ENCODE measurements around the gene NR2E3.

NR2E3 gene

DNA sequence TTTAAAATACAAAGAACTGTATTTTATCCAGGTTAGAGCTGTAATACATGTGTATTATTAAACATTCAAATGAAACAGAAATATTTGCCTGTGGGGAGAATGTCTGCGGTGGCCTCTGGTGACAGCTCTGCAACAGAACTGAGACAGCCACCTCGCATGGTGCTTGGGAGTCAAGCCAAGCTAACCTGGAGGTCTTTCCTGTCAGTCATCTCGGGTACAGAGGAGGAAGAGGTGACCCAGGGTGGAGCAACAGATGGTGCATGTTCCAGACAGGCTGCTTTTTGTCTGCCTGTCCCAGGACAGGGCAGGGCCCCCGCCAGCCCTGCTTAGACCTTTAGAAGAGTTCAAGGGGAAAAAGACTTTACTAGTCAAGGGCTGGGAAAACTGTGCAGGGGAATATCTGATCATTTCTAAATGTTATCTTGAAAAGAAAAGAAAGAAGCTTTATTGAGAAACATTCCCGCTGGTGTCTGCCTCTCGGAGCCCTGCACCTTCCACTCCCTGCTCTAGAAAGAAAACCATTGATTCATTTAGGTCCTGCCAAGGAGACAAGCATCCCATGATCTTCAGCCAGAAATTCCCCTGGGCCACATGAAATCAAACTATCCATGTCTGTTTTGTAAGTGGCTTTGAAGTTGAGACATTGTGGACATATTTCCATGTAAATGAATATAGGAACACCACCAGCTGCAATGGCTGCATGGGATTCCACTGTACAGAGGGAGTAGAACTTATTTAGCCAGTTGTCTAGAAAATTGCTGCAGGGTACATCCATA, 5.5 kb upstream of the NR2E3 start:
- H3K9me3 ChIP-seq (ENCODE audit: insufficient read depth, low read length), result no peaks in the 10 kb centered on the region

DNA sequence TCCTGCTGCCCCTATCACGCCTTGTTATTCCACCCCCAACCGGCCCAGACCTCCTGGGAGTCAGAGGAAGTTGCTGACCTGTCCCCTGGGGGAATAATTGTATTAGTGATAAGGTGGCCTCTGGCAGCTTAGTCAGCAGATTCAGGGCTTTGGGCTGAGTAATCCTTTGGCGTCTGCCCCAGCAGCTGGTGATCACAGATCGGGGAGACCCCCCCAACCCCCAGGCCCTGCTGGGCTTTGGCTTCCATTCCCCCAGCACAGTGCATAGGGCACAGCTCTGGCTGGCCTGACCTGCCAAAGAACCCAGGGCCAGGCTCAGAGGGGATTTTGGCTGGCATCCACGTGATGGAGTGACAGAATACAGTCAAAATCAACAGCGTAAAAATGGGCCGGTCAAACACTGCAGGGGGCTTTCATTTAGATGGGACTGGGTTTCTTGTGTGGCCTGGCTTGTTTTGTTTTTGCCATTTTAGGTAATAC, 3.9 kb upstream of the NR2E3 start:
- H3K27ac ChIP-seq (ENCODE audit: low read length), result no peak overlapping the region
- H3K27me3 ChIP-seq (ENCODE audit: low read depth, low read length), result no peaks in the 10 kb centered on the region
- no peak overlapping the region for H3K4me2 ChIP-seq (ENCODE audit: low read length)
- H4K20me1 ChIP-seq (ENCODE audit: insufficient read depth, low read length), result no peaks in the 10 kb centered on the region
- TF ChIP-seq CTCF (IDR thresholded peaks at IDR 0.05; ENCODE audit: low read depth, low read length) (no peak), EZH2phosphoT487 (IDR thresholded peaks at IDR 0.05; ENCODE audit: low read depth) (no peak)
- H3K4me1 ChIP-seq (ENCODE audit: low read length), result peaks cover 20% of the 10 kb centered on the region
- no peak overlapping the region for H3K4me3 ChIP-seq (ENCODE audit: low read length)
- H2AFZ ChIP-seq (ENCODE audit: low read depth, low read length), result no peak overlapping the region
- H3K36me3 ChIP-seq (replicated peaks; ENCODE audit: low read depth, low read length), result no peaks in the 10 kb centered on the region
- H3K79me2 ChIP-seq (ENCODE audit: low read length), result no peaks in the 10 kb centered on the region
- H3K9ac ChIP-seq (ENCODE audit: low read length), result no peak overlapping the region
- H3K9me3 ChIP-seq (ENCODE audit: insufficient read depth, low read length), result no peaks in the 10 kb centered on the region

More for the DNA sequence above, 5.5 kb upstream of the NR2E3 start:
- Histone ChIP-seq H3K79me2 (ENCODE audit: low read length) (no peaks in the 10 kb centered on the region), H3K4me3 (ENCODE audit: low read length) (no peak overlapping the region), H3K4me1 (ENCODE audit: low read length) (peaks cover 23% of the 10 kb centered on the region), H3K27me3 (ENCODE audit: low read depth, low read length) (no peaks in the 10 kb centered on the region), H3K36me3 (replicated peaks; ENCODE audit: low read depth, low read length) (no peaks in the 10 kb centered on the region), H4K20me1 (ENCODE audit: insufficient read depth, low read length) (no peaks in the 10 kb centered on the region), H3K27ac (ENCODE audit: low read length) (no peak overlapping the region), H2AFZ (ENCODE audit: low read depth, low read length) (peak overlapping the region; percentile 10; the same call in 1 of the 2 replicates), H3K9ac (ENCODE audit: low read length) (no peak overlapping the region), H3K4me2 (ENCODE audit: low read length) (peak overlapping the region; percentile 4; the same call in 1 of the 2 replicates)
- no peak for TF ChIP-seq CTCF (IDR thresholded peaks at IDR 0.05; ENCODE audit: low read depth, low read length)
- no peak for TF ChIP-seq EZH2phosphoT487 (IDR thresholded peaks at IDR 0.05; ENCODE audit: low read depth)

DNA sequence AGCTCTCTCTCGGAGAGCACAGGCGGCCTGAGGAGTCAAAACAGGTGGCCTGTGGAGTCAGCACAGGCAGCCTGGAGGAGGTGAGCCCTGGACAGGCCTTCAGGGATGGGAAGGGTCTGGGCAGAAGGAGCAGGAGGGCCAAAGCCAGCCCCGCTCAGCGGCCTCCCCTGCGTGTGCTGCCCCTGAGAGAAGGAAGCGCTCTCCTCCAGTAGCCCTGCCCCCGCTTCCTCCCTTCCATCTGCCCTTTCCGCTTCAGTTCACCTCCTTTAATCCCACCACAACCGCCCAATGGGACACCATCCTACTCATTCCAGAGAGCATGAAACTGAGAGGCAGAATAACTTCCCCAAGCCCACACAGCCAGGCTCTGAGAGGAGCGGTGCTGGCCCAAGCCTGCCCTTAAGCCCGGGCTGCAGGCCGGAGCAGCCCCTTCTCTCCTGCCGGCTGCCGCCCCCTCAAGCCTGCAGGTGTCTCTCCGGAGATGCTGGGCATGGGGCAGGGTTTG, 3.2 kb upstream of the NR2E3 start:
- no peak overlapping the region for H3K4me3 ChIP-seq (ENCODE audit: low read length)
- no peaks in the 10 kb centered on the region for H3K36me3 ChIP-seq (replicated peaks; ENCODE audit: low read depth, low read length)
- H3K9ac ChIP-seq (ENCODE audit: low read length), result no peak overlapping the region
- no peak for TF ChIP-seq CTCF (IDR thresholded peaks at IDR 0.05; ENCODE audit: low read depth, low read length)
- no peak for TF ChIP-seq EZH2phosphoT487 (IDR thresholded peaks at IDR 0.05; ENCODE audit: low read depth)
- H4K20me1 ChIP-seq (ENCODE audit: insufficient read depth, low read length), result no peaks in the 10 kb centered on the region
- H3K27ac ChIP-seq (ENCODE audit: low read length), result no peak overlapping the region
- H3K4me1 ChIP-seq (ENCODE audit: low read length), result peaks cover 20% of the 10 kb centered on the region
- no peak overlapping the region for H2AFZ ChIP-seq (ENCODE audit: low read depth, low read length)
- H3K79me2 ChIP-seq (ENCODE audit: low read length), result no peaks in the 10 kb centered on the region
- H3K27me3 ChIP-seq (ENCODE audit: low read depth, low read length), result no peaks in the 10 kb centered on the region
- H3K4me2 ChIP-seq (ENCODE audit: low read length), result no peak overlapping the region
- no peaks in the 10 kb centered on the region for H3K9me3 ChIP-seq (ENCODE audit: insufficient read depth, low read length)

DNA sequence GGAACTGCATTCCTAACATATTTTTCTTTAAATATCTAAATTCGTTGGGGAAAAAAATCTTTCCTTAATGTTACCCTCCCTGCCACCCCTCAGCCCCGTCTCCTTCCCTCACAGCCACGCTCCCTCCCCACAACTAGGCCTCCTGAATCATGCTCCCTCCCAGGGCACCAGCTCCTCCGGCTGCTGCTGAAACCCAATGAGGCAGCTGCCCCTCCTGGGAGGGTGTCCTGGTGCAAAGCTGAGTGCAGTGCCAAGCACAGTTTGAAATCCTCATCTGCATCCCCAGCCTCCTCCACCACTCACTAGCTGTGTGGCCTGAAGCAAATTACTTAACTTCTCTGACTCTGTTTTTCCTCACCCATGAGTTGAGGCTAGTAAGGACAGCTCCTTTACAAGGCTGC, 2.7 kb upstream of the NR2E3 start:
- TF ChIP-seq EZH2phosphoT487 (IDR thresholded peaks at IDR 0.05; ENCODE audit: low read depth), result no peak
- TF ChIP-seq CTCF (IDR thresholded peaks at IDR 0.05; ENCODE audit: low read depth, low read length), result no peak
- Histone ChIP-seq H3K27me3 (ENCODE audit: low read depth, low read length) (no peaks in the 10 kb centered on the region), H4K20me1 (ENCODE audit: insufficient read depth, low read length) (no peaks in the 10 kb centered on the region), H3K4me3 (ENCODE audit: low read length) (no peak overlapping the region), H3K4me1 (ENCODE audit: low read length) (peaks cover 16% of the 10 kb centered on the region), H3K9ac (ENCODE audit: low read length) (no peak overlapping the region), H3K9me3 (ENCODE audit: insufficient read depth, low read length) (no peaks in the 10 kb centered on the region), H3K36me3 (replicated peaks; ENCODE audit: low read depth, low read length) (no peaks in the 10 kb centered on the region), H2AFZ (ENCODE audit: low read depth, low read length) (no peak overlapping the region), H3K27ac (ENCODE audit: low read length) (no peak overlapping the region), H3K4me2 (ENCODE audit: low read length) (no peak overlapping the region), H3K79me2 (ENCODE audit: low read length) (no peaks in the 10 kb centered on the region)
